GM21367 (cell line): ENCODE data around the gene ATF7IP2.
"Not testable (repeated sequence)": the region's sequence is repeated elsewhere in the genome, so short reads cannot be mapped to it uniquely, and the experiment has no call there.

Source experiments
- ATAC-seq: cut with Tn5 transposase; IDR thresholded peaks from one replicate; pipeline ENCODE4 v1.9.1; 2021; ENCODE audit not compliant: unreplicated experiment

Gene ATF7IP2

DNA sequence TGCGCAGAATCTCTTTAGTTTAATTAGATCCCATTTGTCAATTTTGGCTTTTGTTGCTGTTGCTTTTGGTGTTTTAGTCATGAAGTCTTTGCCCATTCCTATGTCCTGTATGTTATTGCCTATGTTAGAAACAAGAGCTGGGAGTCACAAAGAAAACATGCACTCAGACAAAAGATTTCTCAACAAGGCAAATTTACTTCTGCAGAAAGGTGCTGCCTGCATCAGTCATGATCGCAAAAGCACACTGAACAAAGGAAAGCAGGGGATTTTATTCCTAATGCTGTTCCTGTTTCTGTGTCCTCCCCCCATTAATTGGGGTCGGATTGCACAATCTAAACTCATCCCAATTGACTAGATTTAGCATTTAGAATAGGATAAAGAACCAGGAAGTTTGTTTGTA lies 55.9 kb downstream of the ATF7IP2 start:
- no peak for ATAC-seq

DNA sequence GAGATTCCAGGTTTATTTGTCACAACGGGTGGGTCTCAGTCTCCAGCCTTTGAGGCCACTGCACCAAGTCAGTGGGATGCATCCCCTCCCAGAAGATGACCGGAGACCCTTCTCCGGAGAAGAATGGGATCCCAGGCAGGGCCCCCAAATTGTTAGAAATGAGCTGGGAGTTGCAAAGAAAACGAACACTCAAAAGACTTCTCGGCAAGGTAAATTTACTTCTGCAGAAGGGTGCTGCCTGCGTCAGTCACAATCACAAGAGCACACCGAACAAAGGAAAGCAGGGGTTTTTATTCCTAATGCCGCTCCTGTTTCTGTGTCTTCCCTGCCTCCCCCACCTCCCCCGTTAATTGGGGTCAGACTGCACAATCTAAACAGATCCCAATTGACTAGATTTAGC lies 61.4 kb downstream of the ATF7IP2 start:
- ATAC-seq, result no peak

DNA sequence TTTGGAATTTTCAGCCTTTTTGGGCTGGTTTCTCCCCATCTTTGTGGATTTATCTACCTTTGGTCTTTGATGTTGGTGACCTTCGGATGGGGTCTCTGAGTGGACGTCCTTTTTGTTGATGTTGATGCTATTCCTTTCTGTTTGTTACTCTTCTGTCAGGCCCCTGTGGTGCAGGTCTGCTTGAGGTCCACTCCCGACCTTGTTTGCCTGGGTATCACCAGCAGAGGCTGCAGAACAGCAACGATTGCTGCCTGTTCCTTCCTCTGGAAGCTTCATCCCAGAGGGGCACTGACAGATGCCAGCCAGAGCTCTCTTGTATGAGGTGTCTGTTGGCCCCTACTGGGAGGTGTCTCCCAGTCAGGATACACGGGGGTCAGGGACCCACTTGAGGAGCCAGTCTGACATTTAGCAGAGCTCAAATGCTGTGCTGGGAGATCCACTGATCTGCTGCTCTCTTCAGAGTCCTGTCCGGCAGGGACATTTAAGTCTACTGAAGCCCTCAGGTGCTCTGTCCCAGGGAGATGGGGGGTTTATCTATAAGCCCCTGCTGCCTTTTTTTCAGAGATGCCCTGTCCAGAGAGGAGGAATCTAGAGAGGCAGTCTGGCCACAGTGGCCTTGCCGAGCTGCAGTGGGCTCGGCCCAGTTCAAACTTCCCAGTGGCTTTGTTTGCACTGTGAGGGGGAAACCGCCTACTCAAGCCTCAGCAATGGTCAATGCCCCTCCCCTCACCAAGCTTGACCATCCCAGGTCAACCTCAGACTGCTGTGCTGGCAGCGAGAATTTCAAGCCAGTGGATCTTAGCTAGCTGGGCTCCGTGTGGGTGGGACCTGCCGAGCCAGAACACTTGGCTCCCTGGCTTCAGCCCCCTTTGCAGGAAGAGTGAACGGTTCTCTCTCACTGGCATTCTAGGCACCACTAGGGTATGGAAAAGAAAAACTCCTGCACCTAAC lies 66.6 kb downstream of the ATF7IP2 start:
- not testable (repeated sequence) for ATAC-seq

DNA sequence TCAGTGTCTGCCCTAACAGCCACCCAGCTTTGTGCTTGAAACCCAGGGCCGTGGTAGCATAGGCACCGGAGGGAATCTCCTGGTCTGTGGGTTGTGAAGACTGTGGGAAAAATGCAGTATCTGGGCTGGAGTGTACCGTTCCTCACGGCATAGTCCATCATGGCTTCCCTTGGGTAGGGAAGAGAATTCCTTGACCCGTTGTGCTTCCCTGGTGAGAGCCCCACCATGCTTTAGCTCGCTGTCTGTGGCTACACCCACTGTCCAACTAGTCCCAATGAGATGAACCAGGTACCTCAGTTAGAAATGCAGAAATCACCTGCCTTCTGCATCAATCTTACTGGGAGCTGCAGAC lies 67.3 kb downstream of the ATF7IP2 start:
- ATAC-seq, result no peak

DNA sequence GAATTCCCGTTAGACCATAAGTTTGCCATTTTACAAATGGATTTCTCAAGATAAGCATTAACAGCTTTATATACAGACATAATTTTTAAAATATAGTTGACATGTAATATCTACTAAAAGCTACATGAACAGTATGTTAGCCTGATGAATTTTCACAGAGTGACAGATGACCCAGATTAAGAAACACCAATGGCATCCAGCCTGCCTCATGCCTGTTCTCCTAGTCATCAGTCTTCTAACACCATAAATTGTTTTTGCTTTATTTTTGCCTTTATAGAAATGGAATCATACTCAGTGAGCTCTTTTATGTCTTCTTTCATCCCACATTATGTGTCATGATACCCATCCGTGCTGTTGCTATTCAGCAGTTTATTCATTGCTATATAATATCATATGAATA lies 80.0 kb downstream of the ATF7IP2 start:
- ATAC-seq, result no peak

DNA sequence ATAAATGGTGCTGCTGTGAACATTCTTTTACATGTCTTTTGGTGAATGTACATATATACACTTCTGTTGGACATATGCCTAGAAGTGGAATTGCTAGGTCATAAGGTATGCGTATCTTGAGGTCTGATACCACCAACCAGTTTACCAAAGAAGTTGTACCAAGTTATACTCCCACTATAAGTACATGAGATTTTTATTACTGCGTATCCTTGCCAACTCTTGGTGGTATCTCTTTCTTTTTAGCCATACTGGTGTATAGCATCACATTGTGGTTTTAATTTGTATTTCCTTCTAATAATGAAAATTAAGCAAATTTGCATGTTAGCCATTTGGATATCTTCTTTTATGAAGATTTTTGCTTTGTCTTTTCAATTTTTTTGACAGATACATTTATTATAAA lies 80.5 kb downstream of the ATF7IP2 start:
- no peak for ATAC-seq

DNA sequence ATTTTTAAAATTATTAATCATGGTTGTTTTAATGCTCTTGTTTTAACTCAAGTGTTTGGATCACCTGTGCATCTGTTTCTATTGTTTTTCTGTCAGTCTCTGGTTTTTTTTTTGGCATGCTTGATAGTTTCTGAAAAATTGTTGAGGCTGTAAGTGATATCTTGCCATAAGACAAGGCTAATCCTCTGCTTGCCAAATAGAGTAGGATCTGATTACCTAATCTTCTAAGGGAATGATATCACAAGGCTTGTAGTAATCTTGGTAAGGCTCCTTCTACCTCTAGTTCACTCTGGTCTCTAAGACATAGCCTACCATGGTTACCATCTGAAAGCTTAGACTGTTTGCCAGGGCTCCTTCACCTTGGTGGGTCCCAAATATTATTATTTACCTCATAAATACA lies 81.0 kb downstream of the ATF7IP2 start:
- no peak for ATAC-seq

DNA sequence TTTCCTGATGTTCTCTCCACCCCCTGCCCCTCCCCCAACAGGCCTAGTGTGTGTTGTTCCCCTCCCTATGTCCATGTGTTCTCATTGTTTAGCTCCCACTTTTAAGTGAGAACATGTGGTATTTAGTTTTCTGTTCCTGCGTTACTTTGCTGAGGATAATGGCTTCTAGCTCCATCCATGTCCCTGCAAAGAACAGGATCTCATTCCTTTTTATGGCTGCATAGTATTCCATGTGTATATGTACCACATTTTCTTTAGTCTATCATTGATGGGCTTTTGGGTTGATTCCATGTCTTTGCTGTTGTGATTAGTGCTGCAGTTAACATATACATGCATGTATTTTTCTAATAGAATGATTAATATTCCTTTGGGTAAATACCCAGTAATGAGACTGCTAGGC lies 90.8 kb downstream of the ATF7IP2 start:
- not testable (repeated sequence) for ATAC-seq

DNA sequence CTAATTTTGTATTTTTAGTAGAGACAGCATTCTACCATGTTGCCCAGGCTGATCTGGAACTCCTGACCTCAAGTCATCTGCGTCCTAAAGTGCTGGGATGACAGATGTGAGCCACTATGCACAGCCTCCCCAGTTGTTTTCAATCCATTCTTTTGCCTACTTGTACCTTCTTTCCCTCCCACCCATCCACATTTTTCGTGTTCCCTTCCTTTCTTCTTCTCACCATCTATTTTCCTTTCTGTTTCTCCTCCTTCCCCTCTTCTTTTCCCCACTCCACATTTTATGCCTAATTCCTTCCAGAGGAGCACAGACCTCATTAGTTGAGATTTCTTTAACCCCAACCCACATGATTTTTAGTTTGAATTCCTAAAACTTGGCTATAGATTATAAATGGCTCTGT lies 94.3 kb downstream of the ATF7IP2 start:
- no peak for ATAC-seq

DNA sequence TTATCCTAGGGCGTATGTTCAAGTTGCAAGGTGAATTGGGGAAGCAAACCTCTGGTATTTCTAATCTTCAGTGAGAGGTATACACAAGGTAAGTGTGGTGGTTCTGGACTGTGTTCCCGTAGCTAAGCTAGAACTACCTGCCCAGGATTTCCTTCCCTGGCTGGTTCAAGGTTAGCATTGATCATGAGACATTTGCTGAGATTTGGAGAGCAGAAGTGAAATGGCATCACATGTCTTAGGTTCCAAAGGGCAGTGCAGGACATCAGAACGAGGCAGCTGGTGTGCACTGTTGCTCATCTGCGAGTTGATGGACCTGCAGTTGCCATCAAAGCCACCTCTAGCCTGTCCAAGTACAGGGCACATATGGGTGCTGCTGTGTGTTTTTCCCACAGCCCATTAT lies 99.3 kb downstream of the ATF7IP2 start:
- ATAC-seq, result no peak

DNA sequence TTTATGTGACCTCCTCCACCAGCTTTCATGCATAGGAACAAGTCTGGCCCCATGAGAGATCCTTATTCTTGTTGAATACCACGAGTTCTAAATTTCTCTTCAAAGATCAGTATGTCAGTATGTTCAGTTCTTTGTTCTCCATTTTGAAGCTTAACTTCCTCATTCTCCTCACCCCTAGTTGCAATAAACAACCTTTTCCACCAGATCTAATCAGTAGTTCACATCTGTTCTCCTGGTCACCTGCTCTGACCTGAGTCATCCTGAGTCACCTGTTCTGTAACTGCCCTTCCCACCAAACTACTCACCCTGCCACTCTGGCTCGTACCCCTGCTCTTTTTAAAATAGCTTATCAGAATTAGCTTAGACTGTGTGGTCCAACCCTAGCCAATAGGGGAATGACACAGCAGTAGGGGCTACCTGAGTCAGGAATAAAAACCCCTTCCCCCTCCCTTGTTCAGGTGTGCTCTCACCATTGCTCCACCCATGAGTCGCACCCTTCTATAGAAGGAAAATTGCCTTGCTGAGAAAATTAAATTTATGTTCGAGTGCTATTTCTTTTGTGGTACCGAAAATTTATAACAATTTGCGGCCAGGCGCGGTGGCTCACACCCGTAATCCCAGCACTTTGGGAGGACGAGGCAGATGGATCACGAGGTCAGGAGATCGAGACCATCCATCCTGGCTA lies 100.0 kb downstream of the ATF7IP2 start:
- no peak for ATAC-seq

DNA sequence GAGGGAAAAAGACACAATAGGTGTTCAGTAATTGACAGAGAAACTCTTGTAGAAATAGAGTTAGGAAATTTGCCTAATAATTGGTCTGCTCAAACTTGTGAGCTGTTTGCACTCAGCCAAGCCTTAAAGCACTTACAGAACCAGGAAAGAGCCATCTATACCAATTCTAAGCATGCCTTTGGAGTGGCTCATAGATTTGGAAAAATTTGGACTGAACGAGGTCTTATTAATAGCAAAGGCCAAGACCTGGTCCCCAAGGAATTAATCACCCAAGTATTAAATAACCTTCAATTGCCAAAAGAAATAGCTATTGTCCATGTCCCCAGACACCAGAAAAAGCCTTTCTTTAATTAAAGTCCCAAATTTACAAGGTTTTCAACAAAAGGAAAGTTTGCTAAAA lies 104.3 kb downstream of the ATF7IP2 start:
- ATAC-seq, result no peak

DNA sequence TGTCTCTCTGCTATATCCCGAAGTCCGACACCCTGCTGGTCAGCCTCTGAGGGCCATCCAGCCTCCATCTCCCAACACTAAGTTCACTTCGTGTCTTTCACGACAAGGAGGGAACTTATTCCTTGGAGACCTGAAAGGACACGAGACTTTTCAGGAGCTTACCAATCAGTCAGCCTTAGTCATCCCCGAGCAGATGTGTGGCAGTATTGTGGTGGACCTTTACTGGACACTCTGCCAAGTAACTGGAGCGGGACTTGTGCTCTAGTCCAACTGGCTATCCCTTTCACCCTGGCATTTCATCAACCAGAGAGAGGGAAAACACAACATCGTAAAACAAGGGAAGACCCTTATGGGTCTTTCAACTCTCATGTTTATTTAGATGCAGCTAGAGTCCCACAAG lies 107.4 kb downstream of the ATF7IP2 start:
- ATAC-seq, result no peak

DNA sequence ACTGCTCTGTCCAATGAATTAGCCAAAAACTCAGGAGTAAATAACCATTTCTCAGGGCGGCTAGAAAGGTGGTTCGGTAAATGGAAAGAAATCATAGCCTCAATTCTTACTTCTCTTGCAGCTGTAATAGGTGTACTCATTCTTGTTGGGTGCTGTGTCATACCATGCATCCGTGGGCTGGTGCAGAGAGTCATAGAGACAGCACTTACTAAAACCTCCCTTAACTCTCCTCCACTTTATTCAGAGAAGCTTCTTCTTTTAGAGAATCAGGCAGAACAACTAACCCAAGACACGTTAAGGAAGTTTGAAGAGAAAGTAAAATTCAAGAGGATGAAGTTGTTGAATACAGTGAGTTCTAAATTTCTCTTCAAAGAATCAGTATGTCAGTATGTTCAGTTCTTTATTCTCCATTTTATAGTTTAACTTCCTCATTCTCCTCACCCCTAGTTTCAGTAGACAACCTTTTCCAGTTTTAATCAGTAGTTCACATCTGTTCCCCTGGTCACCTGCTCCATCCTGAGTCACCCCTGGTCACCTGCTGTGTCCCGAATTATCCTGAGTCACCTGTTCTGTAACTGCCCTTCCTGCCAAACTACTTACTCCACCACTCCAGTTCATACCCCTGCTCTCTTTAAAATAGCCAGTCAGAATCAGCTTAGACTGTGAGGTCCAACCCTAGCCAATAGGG lies 108.6 kb downstream of the ATF7IP2 start:
- no peak for ATAC-seq

DNA sequence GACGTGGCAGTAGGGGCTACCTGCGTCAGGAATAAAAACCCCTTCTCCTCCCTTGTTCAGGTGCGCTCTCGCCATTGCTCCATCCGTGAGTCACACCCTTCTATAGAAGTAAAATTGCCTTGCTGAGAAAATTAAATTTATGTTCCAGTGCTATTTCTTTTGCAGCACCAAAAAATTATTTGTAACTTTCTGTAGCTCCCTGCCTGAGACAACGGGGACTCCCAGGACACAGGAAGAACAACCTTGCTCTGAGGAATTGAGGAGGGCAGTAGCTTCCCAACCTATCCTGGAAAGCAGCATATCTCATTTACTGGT lies 109.1 kb downstream of the ATF7IP2 start:
- no peak for ATAC-seq

DNA sequence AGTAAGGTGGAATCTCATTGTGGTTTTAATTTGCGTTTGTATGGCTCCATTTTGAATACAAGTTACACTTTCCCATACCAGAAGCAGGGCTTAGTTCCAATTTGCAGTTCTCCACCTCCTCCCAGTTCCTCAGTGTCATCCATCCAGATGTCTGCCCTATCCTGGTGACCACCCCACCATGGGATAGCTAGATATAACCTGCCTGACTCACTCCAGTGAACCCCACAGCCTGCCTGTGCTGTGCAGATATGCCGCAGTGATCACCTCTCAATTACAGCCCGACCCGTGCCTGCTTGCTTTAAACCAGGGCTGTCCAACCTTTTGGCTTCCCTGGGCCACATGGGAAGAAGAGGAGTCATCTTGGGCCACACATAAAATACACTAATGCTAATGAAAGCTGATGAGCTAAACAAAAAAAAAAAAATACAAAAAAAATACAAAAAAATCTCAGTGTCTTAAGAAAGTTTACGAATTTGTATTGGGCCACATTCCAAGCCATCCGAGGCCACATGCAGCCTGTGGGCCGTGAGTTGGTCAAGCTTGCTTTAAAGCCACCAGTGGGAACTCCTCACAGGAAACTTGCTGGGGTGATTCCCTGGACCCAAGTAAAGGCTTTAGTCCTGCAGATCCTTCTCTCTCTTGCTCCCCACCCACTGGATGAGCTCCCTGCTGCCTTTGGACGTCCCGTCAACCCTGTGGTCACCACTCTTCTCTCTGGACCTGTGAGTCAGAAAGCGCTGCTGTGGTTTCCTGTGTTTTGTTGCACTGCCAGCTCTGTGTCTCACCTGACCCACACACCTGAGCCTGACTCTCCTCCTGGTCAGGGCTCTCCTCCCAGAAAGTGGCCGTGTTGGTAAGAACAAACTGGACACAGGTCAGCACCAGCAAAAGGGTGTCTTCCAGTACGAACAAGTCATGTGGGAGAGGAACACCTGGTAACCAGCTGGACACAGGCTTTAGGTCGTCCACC lies 111.6 kb downstream of the ATF7IP2 start:
- no peak for ATAC-seq

DNA sequence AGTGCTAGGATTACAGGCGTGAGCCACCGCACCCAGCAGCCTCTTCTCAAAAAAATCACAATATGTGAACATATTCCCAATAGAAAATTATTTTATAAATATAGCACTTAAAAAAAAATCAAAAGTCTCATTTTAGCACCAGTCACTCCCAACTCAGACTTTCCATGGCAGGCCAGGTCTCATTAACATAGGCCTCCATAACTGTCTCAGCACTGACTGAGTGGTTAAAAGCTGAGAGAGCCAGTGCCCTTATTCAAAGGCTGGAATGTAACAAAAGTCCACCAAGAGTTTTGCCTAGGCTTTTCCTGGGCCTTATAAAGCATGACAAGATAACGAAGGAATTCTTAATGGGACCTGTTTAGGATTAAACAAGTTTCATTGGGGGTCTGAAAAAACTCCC lies 114.7 kb downstream of the ATF7IP2 start:
- no peak for ATAC-seq

DNA sequence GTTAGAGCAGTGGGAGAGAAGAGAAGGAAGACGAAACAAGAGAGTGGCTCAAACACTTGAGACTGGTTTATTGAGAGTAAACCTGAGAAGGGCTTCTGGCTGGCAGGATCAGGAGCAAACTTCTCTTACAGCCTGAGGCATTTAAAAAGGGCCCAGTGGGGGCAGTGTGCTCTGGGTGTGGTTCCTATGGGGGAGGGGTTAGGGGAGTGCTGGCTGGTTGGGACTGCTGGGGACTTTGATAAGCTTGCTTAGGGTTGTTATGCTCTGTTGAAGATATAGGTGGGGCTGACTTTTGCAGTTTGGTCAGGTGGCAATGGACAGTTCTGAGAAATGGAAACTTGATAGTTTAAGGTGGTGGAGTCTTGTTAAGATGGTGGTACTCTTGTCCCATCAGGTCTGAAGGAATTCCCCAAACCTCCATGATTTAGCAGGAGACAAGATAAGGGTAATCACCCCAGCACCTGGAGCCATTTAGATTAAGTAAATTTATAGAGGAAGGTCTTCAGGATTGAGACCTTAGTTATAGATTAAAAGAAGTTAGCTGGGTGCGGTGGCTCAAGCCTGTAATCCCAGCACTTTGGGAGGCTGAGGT lies 115.3 kb downstream of the ATF7IP2 start:
- ATAC-seq, result no peak

DNA sequence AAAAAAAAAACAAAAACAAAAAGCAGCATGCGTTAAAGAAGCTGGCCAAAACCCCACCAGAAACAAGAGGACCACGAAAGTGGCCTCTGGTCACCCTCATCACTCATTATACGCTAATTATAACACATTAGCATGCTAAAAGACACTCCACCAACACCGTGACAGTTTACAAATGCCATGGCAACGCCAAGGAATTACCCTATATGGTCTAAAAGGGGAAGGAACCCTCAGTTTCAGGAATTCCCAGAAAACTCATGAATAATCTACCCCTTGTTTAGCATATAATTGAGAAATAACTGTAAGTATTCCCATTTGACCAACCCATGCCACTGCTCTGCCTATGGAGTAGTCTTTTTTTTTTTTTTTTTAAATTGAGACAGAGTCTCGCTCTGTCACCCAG lies 116.9 kb downstream of the ATF7IP2 start:
- no peak for ATAC-seq

DNA sequence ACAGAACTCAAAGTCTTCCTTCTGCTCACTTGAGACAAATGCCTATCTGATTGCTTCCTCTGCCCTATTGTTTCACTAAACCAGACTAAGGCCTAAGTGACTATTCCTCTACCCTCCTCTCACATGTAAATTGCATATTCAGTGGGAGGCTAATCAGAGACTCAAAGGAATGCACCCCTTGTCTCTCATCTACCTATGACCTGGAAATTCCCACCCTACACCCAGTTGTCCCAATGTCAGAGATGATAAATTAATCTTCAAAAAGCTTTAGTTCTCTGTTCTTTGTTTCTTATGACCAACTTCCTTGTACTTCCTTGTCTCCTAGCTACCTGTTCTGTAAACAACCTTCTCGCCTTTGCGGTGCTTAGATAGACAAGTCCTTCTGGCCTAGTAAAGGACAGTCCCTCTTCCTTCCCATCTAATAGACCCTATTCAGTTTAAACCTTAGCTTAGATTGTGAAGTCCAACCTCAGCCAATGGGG lies 118.6 kb downstream of the ATF7IP2 start:
- ATAC-seq, result no peak
